Lung (tissue), 12 donors: Measurements from ENCODE around the gene RGS3. TPM values are rescaled to one million over a fixed set of nuclear protein-coding genes. Genes with fewer than 3 reads are reported as not detected.

Experiments used
- ATAC-seq: fragments of 200-7000 bp; cut with Tn5 transposase; one replicate; pipeline ENCODE4 v1.9.1; 2020; ENCODE audit warnings: moderate number of reproducible peaks; ENCODE audit not compliant: insufficient read depth, low FRiP score
- DNase-seq, 3 donors: peaks; one replicate each; pipeline ENCODE4 v3.0.0-alpha.2; 2013 to 2017
- H3K27ac ChIP-seq, 2 donors: one replicate each; pipeline ENCODE4 v1.5.1; 2013; ENCODE audit warnings: mild to moderate bottlenecking in 2 of 2, moderate library complexity in 2 of 2, control low read depth in 1 of 2, inconsistent platforms in 1 of 2, low read depth in 1 of 2, low read length in 1 of 2
- H3K27me3 ChIP-seq, 3 donors: one replicate each; pipeline ENCODE4 v1.5.1; 2013; ENCODE audit warnings: low read length in 2 of 3; ENCODE audit not compliant: control insufficient read depth in 3 of 3, insufficient read depth in 3 of 3
- H3K36me3 ChIP-seq, 4 donors: one replicate each; pipeline ENCODE4 v1.5.1; 2013; ENCODE audit warnings: low read length in 4 of 4, mild to moderate bottlenecking in 1 of 4, moderate library complexity in 1 of 4; ENCODE audit not compliant: control insufficient read depth in 4 of 4, insufficient read depth in 4 of 4
- H3K4me1 ChIP-seq, 5 donors: one replicate each; pipeline ENCODE4 v1.5.1; 2013; ENCODE audit warnings: low read length in 5 of 5, mild to moderate bottlenecking in 2 of 5, moderate library complexity in 1 of 5; ENCODE audit not compliant: control insufficient read depth in 5 of 5, insufficient read depth in 5 of 5
- H3K4me3 ChIP-seq: one replicate; pipeline ENCODE4 v1.5.1; 2013; ENCODE audit warnings: mild to moderate bottlenecking, control low read depth, moderate library complexity
- H3K9ac ChIP-seq, 2 donors: one replicate each; pipeline ENCODE4 v1.5.1; 2013; ENCODE audit warnings: low read length in 2 of 2, control low read depth in 1 of 2; ENCODE audit not compliant: insufficient read depth in 1 of 2
- H3K9me3 ChIP-seq, 4 donors: one replicate each; pipeline ENCODE4 v1.5.1; 2013; ENCODE audit warnings: low read length in 3 of 4, mild to moderate bottlenecking in 1 of 4, moderate library complexity in 1 of 4; ENCODE audit not compliant: control insufficient read depth in 4 of 4, insufficient read depth in 3 of 4
- CTCF ChIP-seq: IDR thresholded peaks from 2 replicates; pipeline ENCODE4 v1.5.1; 2012; ENCODE audit warnings: mild to moderate bottlenecking; ENCODE audit errors: control extremely low read depth, extremely low read depth
- WGBS, 2 donors: extraction: QIAGEN DNeasy Blood & Tissue Kit; methylation state at CpG; one replicate each; pipeline ENCODE4 v1.1.7; 2013; 5-methylcytosine and 5-hydroxymethylcytosine counted together
- polyA plus RNA-seq, 2 donors: library from polyadenylated mRNA; stranded (reverse); fragments of 200-250 nt; gene quantifications; one replicate each; pipeline ENCODE4 v1.2.1, GENCODE V29; 2013
- total RNA-seq, 2 donors: library from RNA; depleted of rRNA in 1 of 2; stranded (reverse); fragments of >200 nt in 1 of 2; gene quantifications; one replicate each; pipeline ENCODE4 v1.2.1, GENCODE V29; 2014 to 2021
- donor health status: control.
- donor health status: control.
- donor health status: Bipolar disorder and iron deficiency.
- donor health status: healthy.
- donor health status: DM: yes; HTN: yes; CAD: no.

RGS3 gene
- total and polyA plus RNA-seq, 4 donors, result 43.0 to 91.8 (median 73.9) TPM

GRCh38 chr9:113499153-113499875 is 35.8 kb downstream of the RGS3 start:
- no peak for ATAC-seq

GRCh38 chr9:113499876-113500497 is 36.5 kb downstream of the RGS3 start:
- no peaks in the 10 kb centered on the region for H3K27me3 ChIP-seq
- whole genome bisulfite sequencing, 2 donors, result 79% methylated on average over 5 of the region's 5 CpGs
- H3K36me3 ChIP-seq, result no peaks in the 10 kb centered on the region
- no peak overlapping the region for H3K4me3 ChIP-seq
- H3K9ac ChIP-seq, result no peak overlapping the region
- ATAC-seq (no peak), DNase-seq (no peak)
- no peak for TF ChIP-seq CTCF
- peak overlapping the region in 1 of 2 donors; percentile 49 for H3K27ac ChIP-seq
- peaks cover 0 to 14% (median 0%) of the 10 kb centered on the region in 5 donors for H3K4me1 ChIP-seq
- H3K9me3 ChIP-seq, result no peaks in the 10 kb centered on the region

More at GRCh38 chr9:113499153-113499875, 35.8 kb downstream of the RGS3 start:
- WGBS, 2 donors, result 92 to 93% methylated on average over 10 of the region's 10 CpGs
- Histone ChIP-seq H3K9me3 (no peaks in the 10 kb centered on the region), H3K4me1 (peaks cover 0 to 8% (median 0%) of the 10 kb centered on the region in 5 donors), H3K27me3 (no peaks in the 10 kb centered on the region), H3K4me3 (no peak overlapping the region), H3K27ac (no peak overlapping the region), H3K9ac (no peak overlapping the region), H3K36me3 (no peaks in the 10 kb centered on the region)
- TF ChIP-seq CTCF, result no peak
- no peak for DNase-seq

- DNase-seq, result peak in 2 of 3 donors; percentile 22 to 47
- no peak overlapping the region for H3K9ac ChIP-seq
These were observed 37.7 kb downstream of the RGS3 start for GRCh38 chr9:113501129-113501686.

More at GRCh38 chr9:113501129-113501686, 37.7 kb downstream of the RGS3 start:
- Histone ChIP-seq H3K27me3 (no peaks in the 10 kb centered on the region), H3K4me1 (peaks cover 0 to 18% (median 0%) of the 10 kb centered on the region in 5 donors), H3K27ac (peak overlapping the region; percentile 56 to 85), H3K9me3 (no peaks in the 10 kb centered on the region), H3K36me3 (peaks cover 0 to under 1% (median 0%) of the 10 kb centered on the region in 4 donors), H3K4me3 (peak overlapping the region; percentile 22)
- ATAC-seq, result no peak
- 73 to 86% methylated on average over 20 of the region's 20 CpGs for whole genome bisulfite sequencing, 2 donors
- TF ChIP-seq CTCF, result no peak
